ENCODE results near the gene LGALS13. TPM values are rescaled to one million over a fixed set of nuclear protein-coding genes. Genes with fewer than 3 reads are reported as not detected.

LGALS13 gene
- total RNA-seq: not detected
- not detected for total RNA-seq (2013)
- 0 to 0.08 (median 0) reads per million in 29 experiments for total RNA-seq

GRCh38 chr19:39602224-39602623 lies at the start of gene LGALS13:
Gene LGALS13, plus strand, starts transcription at chr19:39602524. Its CDS starts 45 bp downstream, at chr19:39602569.
- no peaks in the 10 kb centered on the region for H3K36me3 ChIP-seq (ENCODE audit: control insufficient read depth in 2 of 2, extremely low read depth in 1 of 2, insufficient read depth in 1 of 2, low read length in 1 of 2)
- peaks cover 45 to 61% of the 10 kb centered on the region in 2 donors for H3K27me3 Mint-ChIP-seq

GRCh38 chr19:39553082-39553652 lies 49.2 kb upstream of the LGALS13 start:
- no peak for ATAC-seq (replicated peaks in 1 of 4)
- H3K4me3 ChIP-seq (ENCODE audit: control insufficient read depth in 1 of 2, extremely low read depth in 1 of 2, low read length in 1 of 2): no peak overlapping the region
- WGBS (ENCODE audit: insufficient coverage): 81% methylated on average over 7 of the region's 7 CpGs
- H3K36me3 Mint-ChIP-seq: no peaks in the 10 kb centered on the region
- no peaks in the 10 kb centered on the region for H3K36me3 ChIP-seq (ENCODE audit: control insufficient read depth in 2 of 2, extremely low read depth in 1 of 2, insufficient read depth in 1 of 2, low read length in 1 of 2)
- H3K4me3 Mint-ChIP-seq: no peak overlapping the region
- no peak for DNase-seq
- no peak overlapping the region for H3K27ac Mint-ChIP-seq
- peaks cover 11 to 19% (median 19%) of the 10 kb centered on the region in 3 donors for H3K4me1 Mint-ChIP-seq
- POLR2A ChIA-PET: no interaction called here
- no peaks in the 10 kb centered on the region for H3K9me3 ChIP-seq
- CTCF ChIA-PET: interaction anchor here in 1 of 2 donors (0.6 to 1.4 kb wide), 2 partner anchors 120 to 417 kb away, joined by 3 to 7 read pairs; no protein-coding TSS in a partner anchor
- peaks cover 2 to 5% of the 10 kb centered on the region in 2 experiments for H3K27me3 ChIP-seq (replicated peaks in 1 of 2; ENCODE audit: control insufficient read depth in 2 of 2, extremely low read depth in 1 of 2, insufficient read depth in 2 of 2, low read length in 1 of 2)
- no peaks in the 10 kb centered on the region for H3K9me3 Mint-ChIP-seq
- H3K27ac ChIP-seq (ENCODE audit: low read length): no peak overlapping the region
- no peaks in the 10 kb centered on the region for H3K27me3 Mint-ChIP-seq
- peaks cover 2 to 8% of the 10 kb centered on the region in 2 experiments for H3K4me1 ChIP-seq (ENCODE audit: control insufficient read depth in 1 of 2, extremely low read depth in 1 of 2, insufficient read depth in 2 of 2, low read length in 2 of 2)

More at GRCh38 chr19:39602224-39602623, at the start of gene LGALS13:
- H3K27ac Mint-ChIP-seq: no peak within 1 kb of the TSS
- no peak within 1 kb of the TSS for H3K27ac ChIP-seq (ENCODE audit: low read length)
- WGBS (ENCODE audit: insufficient coverage): 30% methylated on average over 3 of the region's 5 CpGs
- peaks cover 3 to 9% (median 7%) of the 10 kb centered on the region in 3 donors for H3K9me3 Mint-ChIP-seq
- H3K4me1 Mint-ChIP-seq: no peaks in the 10 kb centered on the region
- no peaks in the 10 kb centered on the region for H3K36me3 Mint-ChIP-seq
- ATAC-seq (replicated peaks in 1 of 4) (no peak), DNase-seq (no peak)
- ChIA-PET POLR2A (no interaction called here), CTCF (no interaction called here)
- H3K9me3 ChIP-seq: no peaks in the 10 kb centered on the region
- no peak within 1 kb of the TSS for H3K4me3 Mint-ChIP-seq
- H3K4me1 ChIP-seq (ENCODE audit: control insufficient read depth in 1 of 2, extremely low read depth in 1 of 2, insufficient read depth in 2 of 2, low read length in 2 of 2): no peaks in the 10 kb centered on the region
- no peak within 1 kb of the TSS for H3K4me3 ChIP-seq (ENCODE audit: control insufficient read depth in 1 of 2, extremely low read depth in 1 of 2, low read length in 1 of 2)
- H3K27me3 ChIP-seq (replicated peaks in 1 of 2; ENCODE audit: control insufficient read depth in 2 of 2, extremely low read depth in 1 of 2, insufficient read depth in 2 of 2, low read length in 1 of 2): peaks cover 0 to 15% of the 10 kb centered on the region in 2 experiments

- Mint-ChIP-seq H3K36me3 (no peaks in the 10 kb centered on the region), H3K27ac (no peak overlapping the region), H3K9me3 (no peaks in the 10 kb centered on the region), H3K4me3 (no peak overlapping the region), H3K4me1 (peaks cover 21 to 33% (median 30%) of the 10 kb centered on the region in 3 donors), H3K27me3 (no peaks in the 10 kb centered on the region)
- ChIA-PET POLR2A (no interaction called here), CTCF (no interaction called here)
- no peak overlapping the region for H3K27ac ChIP-seq (ENCODE audit: low read length)
- H3K27me3 ChIP-seq (replicated peaks in 1 of 2; ENCODE audit: control insufficient read depth in 2 of 2, extremely low read depth in 1 of 2, insufficient read depth in 2 of 2, low read length in 1 of 2): peaks cover 2 to 5% of the 10 kb centered on the region in 2 experiments
- H3K4me1 ChIP-seq (ENCODE audit: control insufficient read depth in 1 of 2, extremely low read depth in 1 of 2, insufficient read depth in 2 of 2, low read length in 2 of 2): peaks cover 2 to 16% of the 10 kb centered on the region in 2 experiments
- ATAC-seq (replicated peaks in 1 of 4): no peak
- H3K4me3 ChIP-seq (ENCODE audit: control insufficient read depth in 1 of 2, extremely low read depth in 1 of 2, low read length in 1 of 2): no peak overlapping the region
- WGBS (ENCODE audit: insufficient coverage): 69% methylated on average over 3 of the region's 4 CpGs
- no peaks in the 10 kb centered on the region for H3K9me3 ChIP-seq
- DNase-seq: no peak
- H3K36me3 ChIP-seq (ENCODE audit: control insufficient read depth in 2 of 2, extremely low read depth in 1 of 2, insufficient read depth in 1 of 2, low read length in 1 of 2): no peaks in the 10 kb centered on the region
These were observed 47.5 kb upstream of the LGALS13 start for GRCh38 chr19:39554701-39555311.

- WGBS (ENCODE audit: insufficient coverage): 86% methylated on average over 1 of the region's 1 CpG
- peaks cover 2 to 5% of the 10 kb centered on the region in 2 experiments for H3K27me3 ChIP-seq (replicated peaks in 1 of 2; ENCODE audit: control insufficient read depth in 2 of 2, extremely low read depth in 1 of 2, insufficient read depth in 2 of 2, low read length in 1 of 2)
- CTCF ChIA-PET: no interaction called here
- Mint-ChIP-seq H3K9me3 (no peaks in the 10 kb centered on the region), H3K4me1 (peaks cover 21 to 33% (median 30%) of the 10 kb centered on the region in 3 donors), H3K27me3 (no peaks in the 10 kb centered on the region), H3K4me3 (no peak overlapping the region), H3K36me3 (no peaks in the 10 kb centered on the region), H3K27ac (no peak overlapping the region)
- peaks cover 2 to 16% of the 10 kb centered on the region in 2 experiments for H3K4me1 ChIP-seq (ENCODE audit: control insufficient read depth in 1 of 2, extremely low read depth in 1 of 2, insufficient read depth in 2 of 2, low read length in 2 of 2)
- no peak for ATAC-seq (replicated peaks in 1 of 4)
- no peaks in the 10 kb centered on the region for H3K36me3 ChIP-seq (ENCODE audit: control insufficient read depth in 2 of 2, extremely low read depth in 1 of 2, insufficient read depth in 1 of 2, low read length in 1 of 2)
- H3K4me3 ChIP-seq (ENCODE audit: control insufficient read depth in 1 of 2, extremely low read depth in 1 of 2, low read length in 1 of 2): no peak overlapping the region
- no peak overlapping the region for H3K27ac ChIP-seq (ENCODE audit: low read length)
- H3K9me3 ChIP-seq: no peaks in the 10 kb centered on the region
- POLR2A ChIA-PET: no interaction called here
- DNase-seq: no peak
These were observed 46.4 kb upstream of the LGALS13 start for GRCh38 chr19:39555883-39556282.

GRCh38 chr19:39557811-39558623 lies 44.3 kb upstream of the LGALS13 start:
- Histone ChIP-seq H3K27ac (ENCODE audit: low read length) (peak overlapping the region; percentile 77), H3K27me3 (replicated peaks in 1 of 2; ENCODE audit: control insufficient read depth in 2 of 2, extremely low read depth in 1 of 2, insufficient read depth in 2 of 2, low read length in 1 of 2) (peaks cover 3% of the 10 kb centered on the region in 2 experiments), H3K4me1 (ENCODE audit: control insufficient read depth in 1 of 2, extremely low read depth in 1 of 2, insufficient read depth in 2 of 2, low read length in 2 of 2) (peaks cover 2 to 11% of the 10 kb centered on the region in 2 experiments), H3K4me3 (ENCODE audit: control insufficient read depth in 1 of 2, extremely low read depth in 1 of 2, low read length in 1 of 2) (peak overlapping the region in 1 of 2 donors; percentile 24), H3K36me3 (ENCODE audit: control insufficient read depth in 2 of 2, extremely low read depth in 1 of 2, insufficient read depth in 1 of 2, low read length in 1 of 2) (no peaks in the 10 kb centered on the region), H3K9me3 (no peaks in the 10 kb centered on the region)
- Mint-ChIP-seq H3K27me3 (no peaks in the 10 kb centered on the region), H3K27ac (peak overlapping the region; percentile 96 to 98), H3K36me3 (no peaks in the 10 kb centered on the region), H3K9me3 (no peaks in the 10 kb centered on the region), H3K4me3 (peak overlapping the region; percentile 64 to 79 (median 73)), H3K4me1 (peaks cover 21 to 28% (median 23%) of the 10 kb centered on the region in 3 donors)
- WGBS (ENCODE audit: insufficient coverage): 0% methylated on average over 1 of the region's 5 CpGs
- CTCF ChIA-PET: no interaction called here
- ATAC-seq (replicated peaks in 1 of 4) (peak; percentile 76 to 84 (median 79)), DNase-seq (peak in 4 of 35 experiments; percentile 4 to 54 (median 14))
- POLR2A ChIA-PET: no interaction called here

- H3K9me3 Mint-ChIP-seq: no peaks in the 10 kb centered on the region
- peak overlapping the region; percentile 96 to 98 for H3K27ac Mint-ChIP-seq
- no peaks in the 10 kb centered on the region for H3K36me3 Mint-ChIP-seq
- CTCF ChIA-PET: no interaction called here
- H3K27ac ChIP-seq (ENCODE audit: low read length): peak overlapping the region; percentile 77
- H3K4me1 Mint-ChIP-seq: peaks cover 21 to 25% (median 23%) of the 10 kb centered on the region in 3 donors
- peak overlapping the region in 1 of 2 donors; percentile 24 for H3K4me3 ChIP-seq (ENCODE audit: control insufficient read depth in 1 of 2, extremely low read depth in 1 of 2, low read length in 1 of 2)
- H3K36me3 ChIP-seq (ENCODE audit: control insufficient read depth in 2 of 2, extremely low read depth in 1 of 2, insufficient read depth in 1 of 2, low read length in 1 of 2): no peaks in the 10 kb centered on the region
- H3K27me3 Mint-ChIP-seq: no peaks in the 10 kb centered on the region
- WGBS (ENCODE audit: insufficient coverage): 9% methylated on average over 4 of the region's 6 CpGs
- DNase-seq: peak in 4 of 35 experiments; percentile 5 to 48 (median 18)
- POLR2A ChIA-PET: no interaction called here
- peak overlapping the region; percentile 64 to 79 (median 73) for H3K4me3 Mint-ChIP-seq
- peaks cover 0 to 4% of the 10 kb centered on the region in 2 experiments for H3K27me3 ChIP-seq (replicated peaks in 1 of 2; ENCODE audit: control insufficient read depth in 2 of 2, extremely low read depth in 1 of 2, insufficient read depth in 2 of 2, low read length in 1 of 2)
- peak; percentile 67 to 87 (median 84) for ATAC-seq (replicated peaks in 1 of 4)
- no peaks in the 10 kb centered on the region for H3K9me3 ChIP-seq
- peaks cover 2 to 11% of the 10 kb centered on the region in 2 experiments for H3K4me1 ChIP-seq (ENCODE audit: control insufficient read depth in 1 of 2, extremely low read depth in 1 of 2, insufficient read depth in 2 of 2, low read length in 2 of 2)
These were observed 43.7 kb upstream of the LGALS13 start for GRCh38 chr19:39558624-39559117.
